RPMI8226 (cell line): Measurements from ENCODE around the gene MUC5B.

ENCODE experiments used
- DNase-seq: peaks from one replicate; pipeline ENCODE4 v3.0.0-alpha.2; 2015

MUC5B gene

GRCh38 chr11:1289211-1289935 is 66.5 kb downstream of the MUC5B start:
- DNase-seq = no peak

DNA sequence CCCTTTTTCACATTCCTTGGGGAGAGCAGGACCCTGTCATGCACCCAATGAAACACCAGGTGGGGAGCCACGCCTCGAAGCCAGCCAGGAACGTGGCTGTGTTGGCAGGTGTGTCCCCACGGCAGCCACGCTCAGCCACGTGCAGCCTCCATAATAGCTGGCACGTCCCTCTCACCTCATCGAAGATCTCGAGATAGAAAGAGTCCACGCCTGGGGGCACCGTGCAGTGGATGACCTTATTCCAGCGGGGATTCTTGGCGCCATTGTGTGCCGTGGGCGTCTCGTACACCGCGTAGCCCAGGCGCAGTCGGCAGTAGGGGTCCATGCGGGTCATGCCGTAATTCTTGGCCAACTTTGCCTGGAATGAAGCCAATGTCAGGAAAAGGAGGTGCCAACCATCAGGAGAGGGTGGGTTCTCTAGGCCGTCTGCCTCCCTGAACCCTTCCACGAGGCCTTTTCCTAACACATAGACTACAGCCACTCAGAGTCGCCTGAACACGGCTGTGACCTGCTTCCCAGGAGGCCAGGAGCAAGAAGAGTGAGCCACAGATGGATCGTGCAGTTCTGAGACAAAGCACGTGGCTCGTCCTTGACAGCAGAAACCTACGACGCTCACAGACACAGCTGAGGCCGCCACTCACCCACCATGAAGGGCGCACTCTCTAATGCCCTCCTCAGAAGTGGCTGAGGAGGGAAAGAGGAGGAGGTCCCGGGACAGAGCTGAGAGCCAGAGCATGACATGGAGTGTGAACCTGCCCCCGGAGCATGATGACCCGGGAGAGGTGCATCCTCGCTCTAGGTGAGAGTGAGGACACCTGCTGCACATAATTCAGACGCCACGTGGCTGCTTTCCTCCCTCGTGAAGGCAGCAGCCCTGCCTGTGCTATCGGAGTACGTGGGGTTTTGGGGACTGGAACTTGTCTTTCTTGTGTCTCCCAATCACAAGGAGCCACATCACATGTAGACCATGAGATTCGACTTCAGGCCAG is 67.5 kb downstream of the MUC5B start:
- DNase-seq = no peak

DNA sequence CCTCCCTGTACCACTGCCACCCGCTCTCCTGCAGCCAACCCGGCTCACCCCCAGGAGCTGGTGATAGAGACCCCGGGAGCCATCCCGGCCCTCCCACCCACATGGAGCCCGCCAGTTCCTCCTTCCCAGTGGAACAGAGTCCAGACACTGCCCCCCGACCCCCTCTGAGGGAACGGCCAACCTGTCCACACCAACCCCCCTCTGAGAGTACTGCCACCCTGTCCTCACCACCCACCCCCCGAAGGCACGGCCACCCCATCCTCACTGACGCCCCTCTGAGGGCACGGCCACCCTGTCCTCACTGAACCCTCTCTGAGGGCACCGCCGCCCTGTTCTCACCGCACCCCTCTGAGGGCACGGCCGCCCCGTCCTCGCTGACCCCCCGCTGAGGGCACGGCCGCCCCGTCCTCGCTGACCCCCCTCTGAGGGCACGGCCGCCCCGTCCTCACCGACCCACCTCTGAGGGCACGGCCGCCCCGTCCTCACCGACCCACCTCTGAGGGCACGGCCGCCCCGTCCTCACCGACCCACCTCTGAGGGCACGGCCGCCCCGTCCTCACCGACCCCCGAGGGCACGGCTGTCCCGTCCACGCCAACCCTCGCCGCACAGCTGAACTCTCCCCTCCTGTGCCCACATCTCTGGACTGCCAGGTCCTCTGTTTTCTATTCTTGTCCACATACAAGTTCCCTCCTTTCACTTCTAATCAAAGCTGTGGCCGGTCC is 68.6 kb downstream of the MUC5B start:
- DNase-seq = no peak

DNA sequence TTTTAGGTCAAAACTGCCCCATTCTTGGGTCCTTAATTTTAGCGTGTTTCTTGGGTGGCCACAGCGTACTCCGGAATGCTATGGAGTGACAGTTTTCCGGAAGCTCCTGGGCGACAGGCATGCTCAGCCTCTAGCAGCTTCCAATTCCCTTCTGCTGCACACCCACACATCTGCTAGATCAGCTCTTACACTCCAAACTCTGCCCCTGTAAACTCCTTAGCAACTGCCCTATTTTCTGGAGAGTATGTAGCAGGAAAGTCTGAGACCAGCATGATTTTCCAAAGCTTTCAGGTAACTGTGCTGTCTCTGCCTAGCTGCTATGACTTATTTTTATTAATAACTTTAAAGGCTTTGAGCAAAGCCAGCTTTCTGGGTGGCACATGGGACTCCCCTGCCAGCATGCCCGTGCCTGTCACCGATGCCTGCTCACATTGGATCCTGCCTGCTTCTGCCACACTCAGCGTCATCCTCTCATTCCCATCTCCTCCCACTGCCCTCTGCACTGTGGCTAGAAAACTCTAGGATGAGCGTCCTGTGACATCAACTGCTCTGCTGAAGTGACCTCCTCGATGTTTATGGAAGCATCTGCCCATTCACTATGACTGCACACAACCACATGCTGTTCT is 69.3 kb downstream of the MUC5B start:
- no peak for DNase-seq

DNA sequence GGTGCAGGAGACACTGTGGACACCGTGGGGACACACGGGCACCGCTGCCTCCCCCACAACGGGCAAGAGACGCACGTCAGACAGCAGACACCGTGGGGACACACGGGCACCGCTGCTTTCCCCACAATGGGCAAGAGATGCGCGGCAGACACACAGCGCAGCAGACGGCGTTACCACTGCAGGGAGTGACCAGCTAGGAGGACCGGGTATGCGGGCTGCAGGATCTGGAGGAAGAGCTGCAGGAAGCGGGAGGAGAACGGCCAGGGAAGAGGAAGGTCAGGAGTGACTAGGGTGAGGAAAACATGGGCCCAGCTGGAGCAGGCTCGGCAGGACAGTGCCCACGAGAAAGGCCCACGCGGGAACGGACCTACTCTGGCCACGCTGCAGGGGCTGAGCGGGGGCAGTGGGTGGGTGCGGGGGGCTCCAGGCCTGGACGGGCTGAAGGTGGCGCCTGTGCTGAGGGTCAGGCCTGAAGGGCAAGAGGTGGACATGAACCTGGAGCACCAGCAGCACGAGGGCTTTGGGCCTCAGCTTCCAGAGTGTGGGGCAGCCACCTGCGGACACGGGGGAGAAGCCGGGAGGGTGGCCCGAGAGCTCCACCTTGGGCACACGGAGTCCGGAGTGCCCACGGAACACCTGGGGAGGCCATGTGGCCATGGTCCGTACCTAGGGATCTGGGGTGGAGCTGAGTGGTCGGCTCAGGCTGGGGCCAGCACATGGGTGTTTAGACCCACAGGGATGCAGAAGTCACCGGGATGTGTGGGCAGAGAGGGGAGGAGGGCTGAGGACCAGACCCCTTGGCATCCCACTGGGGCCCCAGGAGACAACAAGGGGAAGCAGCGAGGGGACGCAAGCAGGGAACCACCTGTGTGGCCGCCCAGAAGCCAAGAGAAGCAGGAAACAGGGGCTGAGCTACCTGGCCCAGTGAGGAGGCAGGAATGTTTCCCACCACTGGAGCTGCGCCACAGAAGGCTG is 70.1 kb downstream of the MUC5B start:
- no peak for DNase-seq

DNA sequence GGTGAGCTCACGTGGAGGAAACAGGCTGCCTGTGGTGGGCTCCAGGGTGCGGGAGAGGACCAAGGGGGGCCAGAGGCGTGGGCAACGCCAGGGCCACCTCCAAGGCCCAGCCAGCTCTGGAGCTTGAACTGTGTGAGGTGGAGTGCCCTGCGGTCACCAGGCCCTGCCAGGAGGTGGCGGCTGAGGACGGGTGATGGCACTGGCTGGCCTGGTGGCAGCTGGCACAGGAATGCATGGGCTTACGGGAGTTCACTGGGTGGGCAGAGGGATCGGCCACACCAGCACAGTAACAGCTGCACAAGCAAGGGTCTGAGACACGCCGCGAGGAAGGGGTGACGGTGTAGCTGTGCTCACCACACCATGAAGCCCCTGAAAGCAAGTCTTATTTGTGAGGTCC is 70.8 kb downstream of the MUC5B start:
- peak; percentile 30 for DNase-seq

DNA sequence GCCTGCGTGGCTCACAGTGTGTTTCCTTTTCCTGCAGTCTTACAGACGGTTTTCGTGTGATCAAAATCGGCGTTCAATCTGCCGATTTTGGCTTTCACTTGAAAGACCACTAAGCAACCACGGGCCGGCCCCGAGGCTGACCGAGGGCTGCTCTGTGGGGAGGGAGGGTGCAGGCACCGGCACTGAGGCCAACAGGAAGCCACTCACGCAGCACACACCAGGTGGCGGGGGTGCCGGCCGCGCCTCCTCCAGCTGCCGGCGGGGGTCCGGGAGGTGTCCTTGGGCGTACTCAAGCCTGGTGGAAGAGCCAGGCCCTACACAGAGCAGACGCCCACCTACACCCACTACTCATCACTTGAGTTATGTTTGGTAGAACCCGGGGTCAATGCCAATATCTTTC is 72.2 kb downstream of the MUC5B start:
- DNase-seq = no peak

GRCh38 chr11:1295591-1295990 is 72.7 kb downstream of the MUC5B start:
- no peak for DNase-seq

- no peak for DNase-seq
These were observed 73.4 kb downstream of the MUC5B start for GRCh38 chr11:1296287-1296686.

GRCh38 chr11:1297011-1297575 is 74.2 kb downstream of the MUC5B start:
- no peak for DNase-seq

DNA sequence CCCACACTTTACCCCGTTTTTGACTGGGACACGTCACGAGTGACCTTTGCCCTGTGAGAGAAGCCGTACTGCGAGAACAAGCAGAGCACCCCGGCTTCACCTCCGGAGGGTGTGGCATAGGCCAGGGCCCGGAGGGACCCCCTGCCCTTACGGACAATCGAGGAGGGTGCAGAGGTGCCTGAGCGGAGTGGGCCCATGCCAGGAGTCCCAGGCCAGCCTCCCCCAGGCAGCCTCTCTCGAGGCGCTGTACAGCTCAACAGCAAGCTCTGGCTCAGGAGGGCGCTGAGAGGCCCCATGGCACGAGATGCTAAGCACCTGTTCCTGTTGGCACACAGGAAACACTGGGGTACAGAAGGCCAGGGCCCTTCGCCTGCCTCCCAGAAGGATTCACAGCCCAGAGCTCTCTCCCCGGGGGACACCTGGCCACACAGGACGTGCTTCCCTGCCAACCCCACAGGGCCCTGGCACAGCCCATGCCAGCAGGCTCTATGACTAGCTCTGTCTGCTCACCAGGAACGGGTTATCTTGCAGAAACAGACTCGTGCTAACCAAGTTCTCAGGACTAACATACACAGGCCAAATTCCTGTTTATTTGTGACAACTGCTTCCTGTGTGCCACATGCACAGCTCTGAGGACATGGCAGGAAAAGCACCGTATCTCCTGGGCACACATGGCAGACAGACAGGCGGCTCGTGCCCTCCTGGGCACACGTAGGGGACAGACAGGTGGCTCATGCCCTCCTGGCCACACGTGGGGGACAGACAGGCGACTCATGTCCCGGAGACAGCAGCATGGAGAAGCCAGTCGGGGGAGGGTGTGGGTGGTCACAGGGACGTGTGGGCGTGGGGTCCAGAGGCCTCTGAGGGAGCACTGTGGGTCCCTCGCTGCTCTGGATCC is 75.0 kb downstream of the MUC5B start:
- no peak for DNase-seq

DNA sequence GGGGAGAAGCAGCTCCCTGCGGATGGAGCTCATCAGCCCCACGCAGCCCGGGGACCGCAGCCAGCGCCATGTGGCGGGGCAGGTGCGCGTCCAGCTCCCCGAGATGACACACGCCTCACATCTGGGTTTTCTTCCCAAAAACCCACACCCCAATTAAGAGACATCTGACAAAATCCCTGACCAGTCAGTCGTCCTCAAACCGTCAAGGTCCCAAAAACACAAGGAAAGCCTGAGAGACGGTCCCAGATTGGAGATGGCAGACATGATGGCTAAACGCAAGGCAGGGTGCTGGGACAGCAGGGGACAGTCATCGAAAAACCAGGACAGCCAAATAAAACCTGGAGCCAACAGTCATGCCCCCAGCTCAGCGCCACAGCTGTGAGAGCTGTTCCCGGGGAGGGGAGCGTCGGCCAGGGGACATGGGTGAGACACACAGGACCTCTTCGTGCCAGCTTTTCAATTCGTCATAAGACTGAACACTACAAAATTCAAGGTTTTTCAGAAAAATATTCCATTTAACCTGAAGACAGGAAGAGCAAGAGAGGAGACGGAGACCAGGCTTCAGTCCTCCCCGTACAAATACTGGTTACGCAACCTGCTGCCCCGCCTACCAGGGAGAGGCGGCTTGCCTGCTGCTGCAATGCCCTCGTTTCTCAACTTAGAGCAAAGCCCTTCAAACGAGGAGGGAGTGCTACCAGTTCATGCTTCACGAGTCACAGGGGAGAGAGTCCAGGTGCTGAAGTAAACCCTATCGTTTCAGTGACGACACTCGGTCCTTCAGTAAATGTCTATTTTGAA is 76.0 kb downstream of the MUC5B start:
- DNase-seq = no peak

DNA sequence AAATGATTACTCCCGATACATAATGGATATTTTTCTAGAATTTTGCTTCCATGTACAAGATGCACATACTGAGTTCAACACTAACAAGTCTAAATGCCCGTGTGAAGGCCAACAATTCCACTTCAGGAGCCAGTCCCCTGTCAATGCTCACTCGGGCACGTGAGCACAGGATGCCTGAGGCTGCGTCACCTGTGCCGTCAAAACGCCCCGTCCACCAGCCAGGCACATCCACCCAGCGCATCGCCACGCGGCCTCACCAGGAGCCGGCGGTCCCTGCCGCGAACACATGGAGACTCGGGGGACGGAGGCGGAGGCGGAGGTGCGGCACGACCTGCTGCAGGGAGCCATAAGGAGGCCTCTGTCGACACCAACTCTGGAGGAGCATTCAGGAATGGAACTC is 76.8 kb downstream of the MUC5B start:
- DNase-seq = no peak

GRCh38 chr11:1300121-1300520 is 77.3 kb downstream of the MUC5B start:
- DNase-seq = no peak

DNA sequence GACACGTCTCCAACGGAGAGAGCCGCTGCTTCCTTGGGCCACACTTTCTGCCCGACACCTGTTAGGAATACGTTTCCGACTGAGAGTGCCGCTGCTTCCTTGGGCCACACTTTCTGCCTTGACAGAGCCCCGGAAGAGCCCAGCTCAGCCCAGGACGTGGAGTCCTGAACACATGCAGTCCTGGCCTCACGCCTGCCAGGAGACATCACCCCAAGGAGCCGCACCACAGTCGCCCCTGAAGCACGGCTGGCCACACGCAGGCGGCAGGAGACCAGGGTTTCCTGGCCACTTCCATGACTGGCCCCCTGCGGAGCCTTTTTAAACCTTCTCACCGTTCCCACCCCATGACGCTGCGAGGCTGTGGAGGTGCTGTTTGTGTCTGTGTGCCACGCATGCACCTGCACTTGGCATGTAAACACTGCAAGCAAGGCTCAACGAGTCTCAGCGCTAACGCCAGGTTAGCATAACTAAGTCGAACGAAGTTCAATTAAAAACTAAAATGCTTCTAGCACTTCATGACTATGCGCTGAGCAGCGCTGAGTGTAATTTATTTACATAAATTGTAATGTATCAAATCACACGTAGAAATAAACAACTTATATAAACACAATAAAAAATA is 77.8 kb downstream of the MUC5B start:
- no peak for DNase-seq

GRCh38 chr11:1301220-1302000 is 78.5 kb downstream of the MUC5B start:
- no peak for DNase-seq

DNA sequence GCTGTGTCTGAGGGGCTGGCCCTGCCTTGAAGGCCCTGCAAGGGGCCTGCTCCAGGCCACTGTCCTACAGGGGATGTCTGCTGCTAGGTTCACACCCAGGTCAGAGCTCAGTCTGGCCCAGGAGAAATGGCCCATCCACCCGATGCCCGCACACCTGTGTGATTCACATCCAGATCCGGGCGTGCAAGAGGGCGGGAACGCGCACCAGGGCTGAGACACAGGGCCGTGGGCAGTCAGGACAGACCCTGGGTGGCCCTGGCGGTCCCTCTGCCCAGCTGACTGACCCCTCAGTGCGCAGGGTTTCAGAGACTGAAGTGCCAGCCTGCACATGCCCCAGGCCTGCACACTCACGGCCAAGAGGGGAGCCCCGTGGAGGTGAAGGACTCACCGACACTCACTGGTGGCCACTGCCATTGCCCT is 79.2 kb downstream of the MUC5B start:
- no peak for DNase-seq
